Bronchial epithelial cell (primary cell): ENCODE data around the gene YWHAG. TPM values are rescaled to one million over a fixed set of nuclear protein-coding genes. Genes with fewer than 3 reads are reported as not detected.
"Not testable (repeated sequence)": the region's sequence is repeated elsewhere in the genome, so short reads cannot be mapped to it uniquely, and the experiment has no call there.

Experiments used
- DNase-seq: peaks from one replicate; pipeline ENCODE4 v3.0.0-alpha.2; 2010; ENCODE audit warnings: low read depth
- FAIRE-seq: peaks from 2 replicates; lab custom pipeline; 2011; peaks lifted over from hg19 to GRCh38; lab: Jason Lieb, UNC
- H3K27me3 ChIP-seq: 2 replicates; pipeline ENCODE4 v1.5.1; 2011; ENCODE audit warnings: low read length; ENCODE audit not compliant: control insufficient read depth, insufficient read depth
- H3K36me3 ChIP-seq: 2 replicates; pipeline ENCODE4 v1.5.1; 2011; ENCODE audit warnings: low read length; ENCODE audit not compliant: control insufficient read depth, insufficient read depth
- H3K4me3 ChIP-seq: 2 replicates; pipeline ENCODE4 v1.5.1; 2011; ENCODE audit warnings: mild to moderate bottlenecking, low read depth, low read length, control low read depth
- total RNA-seq: library from RNA; depleted of rRNA; stranded (reverse); fragments of >200 nt; gene quantifications from 2 replicates; pipeline ENCODE4 v1.2.1, GENCODE V29; 2014
- TF ChIP-seq, protein P1 (sequence below): IDR thresholded peaks from 2 replicates; pipeline ENCODE4 v1.5.1; 2011; ENCODE audit warnings: mild to moderate bottlenecking, moderate library complexity, low read length, control low read depth, inconsistent platforms; ENCODE audit not compliant: insufficient read depth, severe bottlenecking

The YWHAG gene
- total RNA-seq, 1 donor from 2014 or later: 112 TPM

DNA sequence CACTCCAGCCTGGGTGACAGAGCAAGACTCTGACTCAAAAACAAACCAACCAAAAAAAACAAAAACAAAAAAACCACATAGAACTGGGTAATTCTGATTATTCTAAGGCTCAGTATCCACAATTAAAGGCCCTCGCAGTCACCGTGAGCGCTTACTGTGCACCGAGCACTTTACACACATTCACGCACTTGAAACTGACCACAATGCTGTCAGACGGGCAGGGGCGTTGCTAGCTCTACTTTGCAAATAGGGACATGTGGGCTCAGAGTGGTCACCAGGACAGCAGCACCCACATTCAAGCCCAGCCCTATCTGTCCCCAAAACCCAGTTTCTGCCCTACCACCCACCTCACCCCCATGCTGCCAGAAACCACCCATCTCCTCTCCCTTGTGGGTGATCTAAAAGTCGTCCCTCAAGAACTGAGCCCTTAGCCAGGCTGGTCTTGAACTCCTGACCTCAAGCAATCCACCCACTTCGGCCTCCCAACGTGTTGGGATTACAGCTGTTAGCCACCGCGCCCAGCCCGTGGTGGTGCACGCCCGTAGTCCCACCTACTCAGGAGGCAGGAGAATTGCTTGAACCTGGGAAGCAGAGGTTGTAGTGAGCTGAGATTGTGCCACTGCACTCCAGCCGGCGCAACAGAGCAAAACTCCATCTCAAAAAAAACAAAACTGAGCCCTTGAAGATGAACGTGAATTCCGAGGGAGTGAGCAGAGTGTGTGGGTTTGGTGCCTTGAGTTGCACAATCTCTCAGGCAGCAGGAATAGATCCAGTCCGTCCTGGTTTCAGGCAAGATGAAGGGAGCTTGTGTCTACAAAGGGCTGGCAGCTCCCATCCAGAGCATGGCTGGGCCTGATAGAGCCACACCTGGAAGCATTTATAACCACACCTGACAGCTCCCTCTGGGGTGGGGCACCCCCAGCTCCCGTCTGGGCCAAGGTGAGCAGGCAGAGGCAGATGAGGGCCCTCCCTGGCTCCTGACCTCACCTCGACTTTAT is 61.7 kb downstream of the YWHAG start:
- TF ChIP-seq, protein P1, sequence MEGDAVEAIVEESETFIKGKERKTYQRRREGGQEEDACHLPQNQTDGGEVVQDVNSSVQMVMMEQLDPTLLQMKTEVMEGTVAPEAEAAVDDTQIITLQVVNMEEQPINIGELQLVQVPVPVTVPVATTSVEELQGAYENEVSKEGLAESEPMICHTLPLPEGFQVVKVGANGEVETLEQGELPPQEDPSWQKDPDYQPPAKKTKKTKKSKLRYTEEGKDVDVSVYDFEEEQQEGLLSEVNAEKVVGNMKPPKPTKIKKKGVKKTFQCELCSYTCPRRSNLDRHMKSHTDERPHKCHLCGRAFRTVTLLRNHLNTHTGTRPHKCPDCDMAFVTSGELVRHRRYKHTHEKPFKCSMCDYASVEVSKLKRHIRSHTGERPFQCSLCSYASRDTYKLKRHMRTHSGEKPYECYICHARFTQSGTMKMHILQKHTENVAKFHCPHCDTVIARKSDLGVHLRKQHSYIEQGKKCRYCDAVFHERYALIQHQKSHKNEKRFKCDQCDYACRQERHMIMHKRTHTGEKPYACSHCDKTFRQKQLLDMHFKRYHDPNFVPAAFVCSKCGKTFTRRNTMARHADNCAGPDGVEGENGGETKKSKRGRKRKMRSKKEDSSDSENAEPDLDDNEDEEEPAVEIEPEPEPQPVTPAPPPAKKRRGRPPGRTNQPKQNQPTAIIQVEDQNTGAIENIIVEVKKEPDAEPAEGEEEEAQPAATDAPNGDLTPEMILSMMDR: peak; percentile 5
- H3K4me3 ChIP-seq: no peak overlapping the region
- H3K27me3 ChIP-seq: no peaks in the 10 kb centered on the region
- no peaks in the 10 kb centered on the region for H3K36me3 ChIP-seq
- peak; percentile 98 for FAIRE-seq
- DNase-seq: peak; percentile 99

DNA sequence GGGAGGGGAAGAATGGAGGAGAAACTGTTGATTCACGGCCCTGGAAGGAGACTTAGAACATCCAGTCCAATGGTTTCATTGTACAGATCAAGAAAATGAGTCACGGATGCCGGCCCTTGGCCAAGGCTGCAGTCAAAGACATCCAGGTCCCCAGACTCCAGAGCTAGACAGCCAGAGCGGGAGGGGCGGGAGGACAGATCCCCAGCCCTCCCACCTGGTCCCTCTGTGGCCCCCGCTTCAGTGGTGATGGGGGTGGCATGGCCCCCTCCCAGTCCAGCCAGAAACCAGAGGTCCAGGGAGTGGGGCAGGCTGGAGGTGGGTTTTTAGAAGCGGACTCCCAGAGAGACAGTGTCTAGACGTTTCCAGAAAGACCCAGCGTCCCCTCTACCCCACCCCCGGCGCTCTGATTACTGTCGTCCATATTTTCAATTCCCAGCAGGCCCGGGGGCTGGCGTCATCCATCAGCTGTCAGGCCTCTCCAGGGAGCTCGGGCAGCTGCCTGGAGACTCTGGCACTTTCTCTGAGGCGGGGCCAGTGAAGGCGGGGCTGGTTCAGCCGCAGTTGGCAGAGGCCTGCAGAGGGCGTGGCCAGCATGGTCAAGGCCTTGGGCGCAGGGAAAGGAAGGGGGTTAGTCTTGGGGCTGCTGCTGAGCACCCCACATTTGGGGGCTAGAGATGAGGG is 64.3 kb downstream of the YWHAG start:
- Histone ChIP-seq H3K27me3 (no peaks in the 10 kb centered on the region), H3K4me3 (peak overlapping the region; percentile 30), H3K36me3 (no peaks in the 10 kb centered on the region)
- TF ChIP-seq, protein P1: no peak
- no peak for FAIRE-seq
- peak; percentile 91 for DNase-seq

DNA sequence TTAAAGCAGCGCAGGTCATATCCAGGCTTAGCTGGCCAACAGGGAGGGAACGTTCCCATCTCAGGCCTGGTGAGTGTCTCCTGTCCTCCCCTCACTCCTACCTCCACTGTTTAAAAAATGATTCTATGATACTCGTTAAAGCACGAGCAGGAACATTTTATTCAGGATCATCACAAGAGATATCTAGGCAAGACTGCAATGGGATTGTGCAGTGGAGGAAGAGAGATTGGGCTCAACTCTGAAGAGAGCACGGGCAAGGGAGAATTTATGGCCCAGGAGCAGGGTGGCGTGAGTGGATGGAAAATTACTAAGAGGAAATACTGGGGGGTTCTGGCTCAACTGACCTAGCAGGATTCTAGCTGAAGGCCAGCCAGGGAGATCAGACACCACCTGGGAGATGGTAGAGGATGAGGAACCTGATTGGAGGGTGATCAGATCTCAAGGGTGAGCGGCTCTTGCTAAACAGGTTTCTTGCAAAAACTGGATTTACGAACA is 65.3 kb downstream of the YWHAG start:
- no peak for DNase-seq
- Histone ChIP-seq H3K27me3 (no peaks in the 10 kb centered on the region), H3K4me3 (no peak overlapping the region), H3K36me3 (no peaks in the 10 kb centered on the region)
- no peak for FAIRE-seq
- TF ChIP-seq, protein P1: no peak

DNA sequence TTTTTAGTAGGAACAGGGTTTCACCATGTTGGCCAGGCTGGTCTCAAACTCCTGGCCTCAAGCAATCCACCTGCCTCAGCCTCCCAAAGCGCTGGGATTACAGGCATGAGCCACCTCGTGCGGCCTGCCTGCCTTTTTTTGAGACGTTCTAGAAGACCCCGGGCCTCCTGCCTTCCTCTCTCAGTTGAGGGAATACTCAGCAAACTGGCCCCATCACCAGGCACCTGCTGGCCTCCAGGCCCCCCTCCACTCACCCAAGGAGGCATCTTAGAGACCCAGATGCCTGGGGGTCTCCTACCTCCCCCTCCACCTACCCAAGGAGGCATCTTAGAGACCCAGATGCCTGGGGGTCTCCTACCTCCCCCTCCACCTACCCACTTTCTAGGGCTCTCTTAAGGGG is 65.9 kb downstream of the YWHAG start:
- H3K36me3 ChIP-seq, H3K27me3 ChIP-seq, DNase-seq, H3K4me3 ChIP-seq, FAIRE-seq: not testable (repeated sequence)

DNA sequence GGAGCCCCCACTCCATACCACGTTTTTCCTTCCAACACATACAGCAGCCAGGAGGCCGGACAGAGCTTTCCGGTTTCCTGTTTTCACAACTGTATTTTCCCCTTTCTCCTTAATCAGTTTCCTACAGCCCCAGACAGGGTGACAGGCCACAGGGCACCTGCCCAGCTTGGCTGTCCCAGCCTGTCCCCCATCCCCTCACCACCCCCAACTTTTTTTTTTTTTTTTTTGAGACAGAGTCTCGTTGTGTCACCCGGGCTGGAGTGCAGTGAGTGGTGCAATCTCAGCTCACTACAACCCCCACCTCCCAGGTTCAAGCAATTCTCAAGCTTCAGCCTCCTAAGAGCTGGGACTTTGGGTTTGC is 66.6 kb downstream of the YWHAG start:
- Histone ChIP-seq H3K27me3 (no peaks in the 10 kb centered on the region), H3K4me3 (peak overlapping the region; percentile 21), H3K36me3 (no peaks in the 10 kb centered on the region)
- TF ChIP-seq, protein P1: no peak
- FAIRE-seq (no peak), DNase-seq (no peak)
